SK-MEL-5 (cell line): Measurements from ENCODE around the gene SERPINB8. TPM values are rescaled to one million over a fixed set of nuclear protein-coding genes. Genes with fewer than 3 reads are reported as not detected.

ENCODE experiments used
- DNase-seq: peaks from one replicate; pipeline ENCODE4 v3.0.0-alpha.2; 2016; ENCODE audit warnings: low read depth, low spot score
- in situ Hi-C: cut with HindIII; loops from 2 replicates; pipeline ENCODE4 v1.10.0; 2016; ENCODE audit warnings: low sequenced_read_pairs, high pct_unique_total_duplicates, low pct_unique_long_range_greater_than_20kb
- total RNA-seq: library from RNA; depleted of rRNA; stranded (reverse); fragments of >200 nt; shearing (Covaris generic); gene quantifications from 2 replicates; pipeline ENCODE4 v1.2.3, GENCODE V29; 2014

SERPINB8 gene
- total RNA-seq, 1 experiment from 2014 or later = 9.2 TPM

DNA sequence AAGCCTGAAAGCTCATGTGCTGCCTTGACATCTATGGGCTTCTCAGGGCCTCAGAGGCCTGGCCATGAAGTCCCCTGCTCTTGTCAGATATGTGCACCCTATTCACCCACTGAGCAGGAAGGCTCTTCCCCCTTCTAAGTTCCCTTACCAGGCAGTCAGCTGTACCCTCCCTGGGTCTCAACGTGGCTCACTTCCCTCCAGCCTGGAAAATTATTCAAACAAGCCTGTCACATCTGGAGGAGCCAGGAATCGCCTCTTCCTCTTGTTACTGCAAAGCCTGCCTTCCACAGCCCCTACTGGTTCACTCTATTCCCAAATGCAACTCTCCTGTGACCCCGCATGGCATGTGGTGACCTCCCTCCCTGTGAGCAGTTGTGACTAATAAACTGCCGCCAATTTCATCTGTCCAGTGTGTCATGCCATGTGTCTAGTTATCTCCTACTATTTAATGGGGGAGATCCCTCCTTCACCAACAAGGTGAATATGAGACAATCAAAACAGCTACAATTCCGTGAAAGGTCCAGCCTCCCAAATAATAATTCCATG lies 8.4 kb upstream of the SERPINB8 start:
- no peak for DNase-seq
- in situ Hi-C loops = no loop called here

DNA sequence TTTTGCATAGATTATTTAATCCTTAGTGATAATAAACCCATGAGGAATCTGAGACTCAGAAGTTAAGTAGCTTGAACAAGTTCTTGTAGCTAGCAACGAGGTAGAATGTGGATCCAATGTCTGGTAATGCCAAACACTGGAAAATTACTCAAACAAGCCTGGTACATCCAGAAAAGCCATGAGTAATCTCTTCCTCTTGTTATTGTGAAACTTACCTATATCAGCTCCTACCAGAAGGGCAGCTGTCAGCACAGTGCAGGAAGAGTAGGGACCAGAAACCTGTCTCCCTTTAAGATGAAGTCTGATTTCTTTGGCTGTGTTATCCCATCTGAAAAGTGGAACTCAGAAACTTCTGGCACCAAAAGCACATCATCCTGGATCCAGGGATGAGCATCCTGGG lies 7.7 kb upstream of the SERPINB8 start:
- no peak for DNase-seq
- in situ Hi-C loops = no loop called here

DNA sequence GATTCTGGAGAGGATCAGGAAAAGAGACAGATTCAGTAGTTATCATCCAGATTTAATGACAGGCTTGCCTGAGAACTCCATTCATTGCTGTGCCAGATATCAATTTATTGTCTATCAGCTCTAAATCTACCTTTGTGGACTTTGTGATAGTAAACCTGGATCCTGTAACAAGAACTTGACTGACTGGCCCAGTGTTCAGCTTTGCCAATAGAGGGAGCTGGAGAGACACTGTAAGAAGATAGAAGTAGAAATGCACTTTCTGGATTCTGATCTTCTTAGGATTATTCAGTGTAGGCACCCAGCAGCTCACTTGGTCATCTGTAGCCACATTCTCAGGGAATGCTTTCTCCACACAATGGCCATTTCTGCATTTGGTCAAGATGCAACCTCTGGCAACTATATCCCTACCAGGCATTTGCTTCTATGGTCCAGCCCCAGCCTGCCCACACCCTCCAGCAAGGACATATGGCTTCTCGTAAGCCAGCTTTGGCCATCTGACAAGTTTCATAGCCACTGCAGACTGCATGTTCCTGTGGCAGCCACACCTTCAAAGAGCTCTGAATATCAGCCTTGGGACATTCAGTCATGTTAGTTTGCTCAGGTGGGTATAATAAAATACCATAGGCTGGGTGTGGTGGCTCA lies 6.1 kb upstream of the SERPINB8 start:
- DNase-seq = peak; percentile 69
- in situ Hi-C loops = no loop called here

DNA sequence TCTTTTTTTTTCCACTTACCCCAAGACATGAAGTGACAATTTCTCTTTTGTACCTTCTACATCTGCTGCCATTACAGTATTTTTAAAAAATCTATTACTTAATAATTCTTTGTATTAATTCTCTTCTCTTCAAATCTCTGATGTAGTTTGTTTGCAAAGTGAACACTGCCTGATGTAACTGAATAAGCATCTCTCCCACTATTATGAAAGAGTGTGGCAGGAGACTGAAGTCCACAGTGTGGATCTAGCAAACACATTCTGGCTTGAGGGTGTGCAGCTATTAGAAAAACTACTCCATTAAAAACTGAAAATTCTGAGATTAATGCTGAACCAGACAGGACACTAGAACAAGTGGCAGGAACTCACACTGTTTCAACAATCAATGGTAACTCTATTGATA lies 5.0 kb upstream of the SERPINB8 start:
- in situ Hi-C loops = no loop called here
- DNase-seq = no peak

DNA sequence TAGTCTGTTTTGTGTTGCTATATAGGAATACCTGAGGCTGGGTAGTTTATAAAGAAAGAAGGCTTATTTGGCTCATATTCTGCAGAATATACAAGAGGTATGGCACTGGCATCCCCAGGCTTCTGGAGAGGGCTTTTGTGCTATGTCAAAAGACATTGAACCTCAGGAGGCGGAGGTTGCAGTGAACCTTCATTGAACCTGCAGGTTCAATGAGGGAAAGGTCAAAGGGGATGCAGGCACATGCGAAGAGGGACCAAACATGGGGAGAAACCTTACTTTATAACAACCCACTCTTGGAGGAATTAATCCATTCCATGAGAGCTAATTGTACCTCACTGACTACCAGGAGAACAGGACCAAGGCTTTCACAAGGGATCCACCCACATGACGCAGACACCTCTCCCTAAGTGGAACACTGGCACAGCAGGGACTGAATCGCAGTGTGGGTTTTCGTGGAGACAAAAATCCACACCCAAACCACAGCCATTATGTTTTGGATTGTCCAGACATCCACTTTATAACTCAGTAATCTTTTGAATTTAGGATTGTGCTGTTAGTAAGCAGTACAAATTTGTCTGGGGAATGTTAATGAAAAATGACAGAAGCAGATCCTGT lies 4.1 kb upstream of the SERPINB8 start:
- in situ Hi-C loops = no loop called here
- no peak for DNase-seq

DNA sequence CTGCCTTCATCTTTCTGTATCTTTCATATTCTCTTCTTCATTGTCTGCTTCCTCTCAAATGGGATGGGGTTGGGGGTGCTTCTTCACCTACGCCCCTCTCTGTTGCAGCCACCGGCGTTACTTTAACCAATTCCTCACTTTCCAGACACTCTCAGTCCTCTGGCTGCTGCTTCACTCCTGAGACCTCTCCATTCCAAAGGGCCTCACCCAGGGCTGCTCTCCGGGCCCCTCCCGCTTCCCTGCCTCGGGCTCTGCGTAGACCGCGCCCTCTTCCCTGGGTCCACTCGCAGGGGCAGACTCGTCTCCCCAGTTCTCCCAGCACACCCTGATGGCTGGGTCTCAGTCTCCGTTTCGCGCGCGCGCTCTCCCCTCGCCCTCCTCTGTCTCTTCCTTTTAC lies 926 bp downstream of the SERPINB8 start:
- peak; percentile 9 for DNase-seq
- in situ Hi-C loops = no loop called here

DNA sequence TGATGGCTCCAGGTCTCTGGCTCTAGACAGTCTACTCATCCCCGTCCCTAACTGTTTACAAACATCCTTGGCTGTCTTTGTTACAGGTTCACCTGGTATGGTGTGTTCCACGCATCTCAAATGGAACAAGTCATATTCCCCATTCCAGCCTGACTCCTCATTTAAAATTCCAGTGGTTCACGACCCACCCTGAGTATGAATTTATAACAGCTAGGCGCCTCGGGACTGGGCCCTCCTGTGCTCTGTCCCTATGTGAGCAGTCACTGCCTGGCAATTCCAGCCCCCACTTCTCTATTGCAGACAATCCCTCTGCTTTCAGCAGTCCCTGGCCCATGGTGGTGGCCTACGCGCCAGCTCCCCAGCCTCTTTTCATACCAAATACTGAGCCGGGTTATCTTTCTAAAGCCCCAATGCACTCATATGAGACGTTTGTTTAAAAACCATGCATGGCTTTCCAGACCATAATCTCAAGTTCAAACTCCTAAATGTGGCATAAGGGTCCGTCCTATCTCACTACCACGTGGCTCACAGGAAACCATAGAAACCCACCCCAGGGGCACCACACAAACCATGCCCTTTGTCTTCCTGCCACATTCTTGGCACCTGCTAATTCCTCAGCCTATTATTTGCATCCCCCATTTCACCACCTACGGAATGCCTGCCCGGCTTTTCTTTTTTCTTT lies 1.6 kb downstream of the SERPINB8 start:
- in situ Hi-C loops = no loop called here
- DNase-seq = no peak

GRCh38 chr18:63972002-63972376 lies 2.1 kb downstream of the SERPINB8 start:
- no peak for DNase-seq
- in situ Hi-C loops = no loop called here

DNA sequence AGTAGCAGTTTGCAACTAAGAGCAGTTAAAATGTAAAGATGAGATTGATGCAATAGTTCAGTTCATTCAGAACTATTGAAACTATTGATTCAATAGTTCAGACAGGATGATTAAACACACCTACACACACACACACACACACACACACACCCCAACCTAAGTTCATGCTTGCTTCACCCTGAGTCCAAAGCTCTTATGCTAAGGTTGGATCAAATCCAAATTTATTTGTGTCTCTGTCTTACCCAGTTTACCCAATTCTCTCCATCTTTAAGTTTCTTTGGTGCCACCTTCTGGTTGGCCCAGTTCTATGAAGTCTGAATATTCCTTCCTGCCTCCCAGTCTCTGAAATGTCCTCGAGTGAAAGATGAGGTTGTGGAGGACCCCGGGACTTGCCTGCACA lies 5.1 kb downstream of the SERPINB8 start:
- in situ Hi-C loops = no loop called here
- DNase-seq = peak; percentile 65

GRCh38 chr18:63975628-63976027 lies 5.7 kb downstream of the SERPINB8 start:
- in situ Hi-C loops = no loop called here
- DNase-seq = no peak

DNA sequence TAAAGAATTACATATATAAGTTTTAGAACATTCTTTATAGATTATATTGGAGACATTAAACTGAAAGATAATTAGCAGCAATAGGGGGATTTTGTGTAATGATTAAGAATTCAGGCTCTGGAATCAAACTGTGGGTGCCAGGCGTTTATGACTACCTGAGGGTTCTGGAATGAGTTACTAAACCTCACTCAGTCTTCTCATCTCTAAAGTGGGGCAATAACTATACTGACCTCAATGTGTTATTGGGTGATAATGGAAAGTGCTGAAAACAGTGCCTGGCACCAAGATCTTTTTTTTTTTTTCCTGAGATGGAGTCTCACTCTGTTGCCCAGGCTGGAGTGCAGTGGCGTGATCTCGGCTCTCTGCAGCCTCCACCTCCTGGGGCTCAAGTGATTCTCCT lies 7.2 kb downstream of the SERPINB8 start:
- in situ Hi-C loops = no loop called here
- DNase-seq = no peak

DNA sequence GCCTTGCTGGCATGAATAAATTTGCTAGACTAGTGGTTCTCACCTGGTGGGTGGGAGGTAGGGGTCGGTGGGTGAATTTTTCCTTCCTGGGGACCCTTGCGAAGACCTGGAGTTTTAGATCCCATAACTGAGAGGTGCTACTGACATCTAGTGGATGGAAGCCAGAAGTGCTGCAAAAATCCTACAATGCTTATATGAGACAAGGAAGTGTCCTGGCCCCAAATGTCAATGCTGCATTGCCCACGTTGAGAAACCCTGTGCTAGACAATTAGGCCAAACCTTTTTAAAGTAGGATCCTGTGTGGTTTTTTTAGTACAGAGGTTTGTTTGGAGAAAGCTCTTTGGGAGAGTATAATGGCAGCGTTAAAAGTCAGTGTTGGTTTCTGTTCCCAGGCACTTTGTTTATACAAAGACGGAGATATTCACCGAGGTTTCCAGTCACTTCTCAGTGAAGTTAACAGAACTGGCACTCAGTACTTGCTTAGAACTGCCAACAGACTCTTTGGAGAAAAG lies 9.6 kb downstream of the SERPINB8 start:
- in situ Hi-C loops = no loop called here
- peak; percentile 73 for DNase-seq

DNA sequence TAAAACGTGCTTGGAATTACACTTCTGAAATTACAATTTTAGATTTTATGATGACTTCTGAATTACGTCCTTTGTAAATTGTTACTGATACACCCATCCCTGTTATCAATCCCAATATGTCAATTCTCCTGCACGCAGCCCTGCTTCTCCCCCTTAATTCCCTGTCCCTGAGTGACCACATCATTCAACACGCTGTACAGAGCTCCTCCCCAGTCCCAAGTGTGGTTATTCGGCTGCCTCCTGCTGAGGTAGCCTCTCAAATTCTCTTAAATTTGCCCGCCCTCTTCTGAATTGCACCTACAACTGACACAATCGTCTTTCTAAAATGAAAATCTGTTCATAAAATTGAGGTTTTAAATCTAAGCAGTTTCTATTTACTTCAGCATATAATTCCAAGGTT lies 10.1 kb downstream of the SERPINB8 start:
- DNase-seq = no peak
- in situ Hi-C loops = no loop called here

- in situ Hi-C loops = no loop called here
- DNase-seq = no peak
Measured at GRCh38 chr18:63980896-63981460, 11.1 kb downstream of the SERPINB8 start.

- DNase-seq = no peak
- in situ Hi-C loops = no loop called here
Measured at GRCh38 chr18:63981719-63982118, 11.8 kb downstream of the SERPINB8 start.

DNA sequence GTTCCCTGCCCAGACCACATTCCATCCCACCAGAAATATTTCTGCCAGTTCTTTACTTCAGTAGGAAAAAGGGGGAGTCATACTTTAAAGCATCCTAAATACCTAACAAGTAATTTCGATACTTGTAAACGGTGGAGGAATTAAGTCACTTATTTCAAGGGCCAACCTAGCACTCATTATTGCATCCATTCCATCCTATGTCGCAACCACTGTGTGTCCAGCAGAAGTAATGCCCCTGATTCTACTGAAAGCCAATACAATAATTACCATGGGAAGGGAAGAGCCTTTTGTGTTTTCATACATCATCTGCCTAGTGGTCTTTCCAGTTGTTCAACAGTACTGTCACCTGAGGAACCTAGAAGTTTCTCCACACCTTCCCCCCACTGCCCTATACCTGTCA lies 12.5 kb downstream of the SERPINB8 start:
- in situ Hi-C loops = no loop called here
- no peak for DNase-seq

DNA sequence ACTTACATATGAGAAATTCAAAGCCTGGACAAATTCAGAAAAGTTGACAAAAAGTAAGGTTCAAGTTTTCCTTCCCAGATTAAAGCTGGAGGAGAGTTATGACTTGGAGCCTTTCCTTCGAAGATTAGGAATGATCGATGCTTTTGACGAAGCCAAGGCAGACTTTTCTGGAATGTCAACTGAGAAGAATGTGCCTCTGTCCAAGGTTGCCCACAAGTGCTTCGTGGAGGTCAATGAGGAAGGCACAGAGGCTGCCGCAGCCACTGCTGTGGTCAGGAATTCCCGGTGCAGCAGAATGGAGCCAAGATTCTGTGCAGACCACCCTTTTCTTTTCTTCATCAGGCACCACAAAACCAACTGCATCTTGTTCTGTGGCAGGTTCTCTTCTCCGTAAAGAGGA lies 17.0 kb downstream of the SERPINB8 start:
- in situ Hi-C loops = no loop called here
- DNase-seq = no peak

GRCh38 chr18:63987743-63988142 lies 17.9 kb downstream of the SERPINB8 start:
- in situ Hi-C loops = no loop called here
- DNase-seq = no peak
